Measurements from ENCODE around the gene TJAP1.
"Not testable (repeated sequence)": the region's sequence is repeated elsewhere in the genome, so short reads cannot be mapped to it uniquely, and the experiment has no call there.

The TJAP1 gene

GRCh38 chr6:43489277-43490072 is 12.1 kb downstream of the TJAP1 start:
- no peak for DNase-seq

DNA sequence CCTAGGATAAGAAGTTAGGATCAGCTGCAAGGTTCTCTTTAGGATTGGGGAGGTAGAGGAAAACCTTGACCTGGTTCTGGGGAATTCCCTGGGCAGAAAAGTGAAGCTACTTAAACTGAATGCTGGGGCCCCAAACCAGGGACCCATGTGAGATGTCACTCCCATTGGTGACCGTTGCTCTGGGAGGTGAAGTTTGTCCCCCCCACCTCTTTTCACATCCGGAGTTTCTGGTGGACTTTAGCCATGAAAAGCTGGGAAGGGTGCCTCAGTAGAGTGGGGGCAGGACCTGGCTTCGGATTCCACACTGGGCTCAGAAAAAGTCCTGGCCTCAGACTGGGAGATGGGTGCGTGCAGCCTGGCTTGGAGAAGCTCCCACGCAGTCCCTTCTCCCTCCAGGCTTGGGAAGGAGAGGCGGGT is 13.2 kb downstream of the TJAP1 start:
- DNase-seq, result no peak

DNA sequence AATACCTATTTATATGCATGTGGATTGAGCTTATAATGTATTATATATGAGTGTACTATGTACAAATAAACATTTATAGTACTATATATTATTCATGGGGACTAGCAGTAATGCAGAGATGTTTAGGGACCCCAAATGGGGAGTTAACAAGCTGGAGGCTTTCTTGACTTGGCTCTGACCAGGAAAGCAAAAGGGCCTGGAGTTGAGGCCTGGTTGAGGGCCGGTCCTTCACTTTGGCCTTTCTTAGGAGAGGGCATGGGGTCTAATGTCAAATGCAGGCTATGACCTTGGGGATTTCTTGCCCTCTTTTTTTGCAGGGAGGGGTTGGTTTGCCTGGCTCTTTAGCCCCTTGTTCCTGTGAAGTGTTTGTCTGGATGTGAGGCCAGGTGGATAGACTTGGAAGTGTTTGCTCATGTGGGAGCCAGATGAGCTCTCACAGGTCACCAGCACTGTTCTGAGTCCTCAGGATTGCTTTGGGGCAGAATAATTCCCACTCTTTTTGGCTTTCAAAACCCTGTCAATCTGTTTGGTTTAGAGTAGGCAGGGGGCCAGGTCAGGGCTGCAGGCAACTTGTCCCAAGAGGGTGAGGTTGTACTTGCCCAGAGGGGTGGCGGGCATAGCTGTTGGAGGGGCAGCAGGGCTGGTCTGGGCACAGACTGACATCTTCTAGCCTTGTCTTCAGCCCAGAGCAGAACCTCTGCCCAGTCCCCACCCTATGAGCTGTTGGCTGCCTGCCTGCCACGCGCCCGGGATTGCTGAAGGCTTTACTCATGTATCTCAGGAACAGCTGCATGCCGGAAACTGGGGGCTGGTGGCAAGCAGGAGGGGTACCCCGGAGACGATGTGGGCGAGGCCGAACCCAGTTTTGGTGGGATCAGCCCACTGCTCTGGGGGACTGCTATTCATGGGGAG is 14.6 kb downstream of the TJAP1 start:
- DNase-seq, result no peak

DNA sequence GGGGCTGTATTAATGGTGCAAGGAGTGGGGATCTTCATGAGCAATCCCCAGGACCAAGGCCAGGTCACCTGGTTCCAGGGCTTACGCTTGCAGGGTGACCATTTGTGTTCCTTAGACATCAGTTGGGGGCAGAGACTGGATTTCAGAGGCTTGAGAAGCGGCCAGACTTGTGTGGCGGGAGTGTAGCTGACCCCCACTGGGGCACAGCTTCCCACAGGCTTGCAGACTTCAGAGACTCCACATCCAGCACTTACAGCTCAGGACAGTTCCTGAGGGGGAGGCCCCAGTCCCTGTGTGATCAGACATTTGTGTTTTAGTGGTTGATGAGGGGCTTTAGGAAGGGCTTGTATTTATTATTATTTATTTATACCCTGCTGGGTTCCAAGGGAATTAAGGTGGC is 15.3 kb downstream of the TJAP1 start:
- DNase-seq, result no peak

GRCh38 chr6:43493230-43493629 is 15.9 kb downstream of the TJAP1 start:
- DNase-seq, result no peak

GRCh38 chr6:43493833-43494232 is 16.5 kb downstream of the TJAP1 start:
- no peak for DNase-seq

DNA sequence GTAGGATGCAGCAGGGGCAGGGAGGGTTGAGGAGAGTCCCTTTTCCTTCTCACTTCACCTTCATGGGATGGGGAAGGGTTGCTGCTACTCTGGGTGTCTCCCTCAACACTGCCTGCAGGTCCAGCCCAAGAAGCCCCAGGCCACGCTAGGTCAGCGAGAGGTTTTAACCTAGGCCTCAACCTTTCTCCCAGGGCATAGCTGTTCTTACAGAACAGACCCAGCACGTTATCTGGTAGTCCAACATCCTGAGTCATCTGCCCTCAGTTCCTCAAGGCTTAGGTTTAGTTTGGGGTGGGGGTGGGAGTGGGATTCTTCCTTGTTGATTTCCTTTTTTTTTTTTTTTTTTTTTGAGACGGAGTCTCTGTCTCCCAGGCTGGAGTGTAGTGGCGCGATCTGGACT is 17.0 kb downstream of the TJAP1 start:
- DNase-seq, result no peak

GRCh38 chr6:43494766-43495165 is 17.4 kb downstream of the TJAP1 start:
- no peak for DNase-seq

- no peak for DNase-seq
Observed at GRCh38 chr6:43495409-43495941, 18.1 kb downstream of the TJAP1 start.

DNA sequence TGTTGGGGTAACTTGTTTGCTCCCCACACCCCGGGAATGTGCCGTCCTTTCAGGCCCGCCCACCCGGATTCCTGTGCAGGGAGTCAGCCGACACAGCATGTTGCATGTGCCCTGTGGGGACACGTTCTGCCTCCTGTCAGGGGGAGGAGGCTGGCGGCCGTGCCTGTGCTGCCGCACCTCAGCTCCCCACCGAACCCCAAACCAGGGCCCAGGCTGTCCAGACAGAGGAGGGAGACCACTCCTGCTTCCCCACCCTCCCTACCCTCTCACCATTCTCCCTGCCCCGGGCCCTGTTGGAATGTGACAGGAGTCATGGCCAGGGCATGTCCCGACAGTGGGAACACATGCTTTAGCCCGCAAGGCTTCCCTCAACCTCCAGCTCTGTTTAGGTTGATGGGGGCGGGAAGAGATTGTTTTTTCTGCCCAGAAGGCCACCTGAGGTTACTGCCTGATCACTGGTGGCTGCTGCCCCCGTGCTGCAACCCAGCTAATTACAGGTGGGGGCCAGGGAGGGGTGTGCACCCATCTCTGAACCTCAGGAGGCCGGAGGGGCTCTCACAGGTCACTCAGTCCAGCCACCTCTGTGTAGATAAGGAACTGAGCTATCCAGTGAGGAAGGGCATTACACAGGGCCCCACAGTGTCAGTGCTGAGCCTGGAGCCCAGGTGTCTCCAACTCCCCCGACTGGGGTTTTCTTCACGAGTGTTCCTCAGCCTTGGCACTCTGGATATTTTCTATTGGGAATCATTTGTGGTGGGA is 19.2 kb downstream of the TJAP1 start:
- DNase-seq, result peak in 1 of 2 experiments; percentile 51

DNA sequence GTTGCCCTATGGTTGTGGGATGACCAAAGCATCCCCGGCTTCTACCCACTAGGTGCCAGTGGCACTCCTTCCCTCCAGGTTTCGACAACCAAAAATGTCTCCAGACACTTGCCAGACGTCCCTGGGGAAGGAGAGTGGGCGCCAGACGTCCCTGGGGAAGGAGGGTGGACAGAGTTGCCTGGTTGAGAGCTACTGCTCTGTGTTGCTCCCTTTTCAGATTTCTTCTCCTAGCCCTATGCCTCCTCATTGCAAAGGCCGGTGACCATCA is 19.7 kb downstream of the TJAP1 start:
- DNase-seq, result no peak

GRCh38 chr6:43497689-43498088 is 20.3 kb downstream of the TJAP1 start:
- no peak for DNase-seq

GRCh38 chr6:43498291-43498690 is 20.9 kb downstream of the TJAP1 start:
- not testable (repeated sequence) for DNase-seq

DNA sequence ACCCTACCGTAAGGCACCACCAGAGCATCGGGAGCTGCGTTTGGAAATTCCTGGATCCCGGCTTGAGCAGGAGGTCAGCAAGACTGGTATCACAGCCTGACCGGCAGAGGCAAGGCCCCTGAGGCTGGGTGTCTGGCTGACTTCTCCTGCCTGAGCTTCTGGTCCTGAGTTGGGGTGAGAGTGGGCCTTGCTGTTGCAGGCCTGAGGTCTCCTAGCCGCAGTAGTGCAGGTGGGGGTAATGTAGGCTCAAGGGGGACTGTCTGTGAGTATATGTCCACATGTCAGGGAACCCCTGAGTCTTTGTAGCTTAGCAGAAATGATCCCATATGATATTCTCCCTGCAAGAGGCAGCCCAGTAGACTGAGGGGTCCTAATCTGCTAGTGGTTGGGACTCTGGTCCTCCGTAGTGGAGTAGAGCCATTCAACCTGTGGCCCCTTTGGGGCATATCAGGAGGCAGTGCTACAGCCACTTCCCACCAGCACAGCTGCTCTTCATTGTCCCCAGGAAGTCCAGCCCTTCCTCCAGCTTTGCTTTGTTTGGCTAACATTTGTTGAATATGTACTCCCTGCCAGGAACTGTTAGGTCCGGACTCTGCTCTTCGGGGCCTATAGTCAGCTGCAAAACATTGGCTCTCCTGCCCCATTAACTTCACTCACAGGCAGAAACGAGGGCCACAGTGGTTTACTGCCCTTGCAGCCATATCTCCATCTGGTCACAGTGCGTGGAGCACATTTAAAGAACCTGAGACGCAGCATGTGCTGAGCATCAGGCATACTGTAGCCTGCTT is 21.9 kb downstream of the TJAP1 start:
- DNase-seq, result no peak

DNA sequence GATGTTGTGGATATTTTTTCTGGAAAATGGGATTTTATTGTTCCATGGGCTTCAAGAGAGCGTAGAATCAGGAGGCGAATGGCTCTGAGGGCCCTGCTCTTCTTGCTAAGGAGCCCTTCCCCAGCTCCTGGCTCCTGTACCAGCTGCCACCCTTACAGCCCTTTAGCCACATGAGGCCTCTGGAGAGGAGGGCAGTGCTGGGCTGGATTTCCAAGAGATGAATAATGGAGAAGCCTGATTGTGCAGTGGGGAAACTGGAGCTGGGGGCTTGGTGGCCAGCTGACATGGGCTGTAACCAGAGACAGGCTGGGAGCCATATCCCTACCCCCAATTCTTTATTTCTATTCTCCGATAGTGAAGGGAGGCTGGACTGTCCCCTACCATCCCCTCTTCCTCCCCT is 23.6 kb downstream of the TJAP1 start:
- DNase-seq, result no peak

DNA sequence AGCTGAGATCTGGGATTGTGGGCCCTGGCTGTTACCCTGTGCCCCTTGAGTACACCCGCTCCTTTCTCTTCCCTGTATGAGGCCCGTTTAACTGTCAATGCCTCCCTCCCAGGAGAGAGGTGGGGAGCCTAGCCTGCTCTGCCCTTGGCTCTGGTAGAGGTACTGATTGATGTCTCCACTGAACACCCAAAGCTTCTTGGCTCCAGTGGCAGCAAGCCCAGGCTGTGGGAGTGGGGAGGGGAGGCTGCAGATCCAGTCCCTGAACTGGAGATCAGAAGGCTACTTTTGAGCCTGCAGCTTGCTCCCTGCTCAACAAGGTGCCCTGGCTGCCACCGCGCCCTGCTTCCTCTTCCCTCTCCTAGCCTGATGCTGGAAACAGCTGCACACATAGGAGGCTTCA is 25.3 kb downstream of the TJAP1 start:
- no peak for DNase-seq

DNA sequence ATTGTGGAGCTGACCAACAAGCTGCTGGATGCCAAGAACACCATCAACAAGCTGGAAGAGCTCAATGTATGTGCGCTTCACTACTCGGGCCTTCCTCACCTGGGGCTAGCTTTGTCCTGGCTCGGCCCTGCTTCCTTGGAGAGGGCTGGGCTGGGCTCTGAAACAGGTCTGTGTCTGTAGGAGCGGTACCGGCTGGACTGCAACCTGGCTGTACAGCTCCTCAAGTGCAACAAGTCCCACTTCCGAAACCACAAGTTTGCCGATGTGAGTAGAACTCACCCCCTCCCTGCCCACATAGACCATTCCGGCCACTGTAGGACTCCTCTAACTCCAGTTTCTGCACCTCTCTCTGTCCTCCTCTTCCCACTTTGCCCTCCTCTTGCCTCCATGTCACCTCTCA is 26.1 kb downstream of the TJAP1 start:
- DNase-seq, result no peak

- no peak for DNase-seq
Observed at GRCh38 chr6:43504756-43505593, 27.6 kb downstream of the TJAP1 start.

DNA sequence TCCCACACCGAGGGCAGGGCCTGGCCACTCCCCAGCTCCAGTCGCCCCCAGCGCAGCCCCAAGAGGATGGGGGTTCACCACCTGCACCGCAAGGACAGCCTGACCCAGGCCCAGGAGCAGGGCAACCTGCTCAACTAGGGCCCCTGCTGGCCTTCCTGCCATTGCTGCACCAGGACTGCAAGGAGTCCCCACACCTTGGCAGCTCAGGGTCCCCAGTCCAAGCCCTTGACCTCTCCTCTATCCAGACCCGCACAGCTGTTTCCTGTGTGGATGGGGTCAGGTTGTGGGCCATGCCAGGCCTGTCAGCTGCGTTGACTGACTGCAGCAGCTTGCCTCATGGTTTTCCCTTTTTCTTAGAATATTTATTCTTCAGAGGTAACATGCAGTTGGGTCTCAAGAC is 28.3 kb downstream of the TJAP1 start:
- DNase-seq, result no peak

DNA sequence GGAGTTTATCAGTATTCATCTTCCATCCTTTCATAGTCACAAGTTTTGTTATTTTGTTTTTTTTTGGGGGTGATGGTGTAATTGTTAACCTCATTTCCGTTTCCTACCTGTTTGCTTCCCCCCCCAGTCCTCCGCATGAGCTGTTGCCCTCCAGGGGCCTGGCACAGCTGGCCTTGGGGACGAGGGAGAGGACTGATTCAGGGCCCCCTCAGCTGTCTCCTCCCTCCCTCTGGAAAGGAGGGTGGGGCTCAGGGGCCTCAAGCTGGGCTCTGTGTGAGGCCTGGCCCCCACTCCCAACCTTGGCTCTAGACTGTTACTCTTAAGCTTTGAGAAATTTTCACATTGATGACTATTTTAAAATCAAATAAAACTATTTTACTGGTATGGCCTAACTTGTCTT is 28.8 kb downstream of the TJAP1 start:
- no peak for DNase-seq

GRCh38 chr6:43506667-43507471 is 29.5 kb downstream of the TJAP1 start:
- DNase-seq, result peak; percentile 36 to 78
